C4-2B (cell line): ENCODE measurements around the gene CNTNAP5.

Experiments
- ZFX ChIP-seq: fragments of 450-650 bp; IDR thresholded peaks from 2 replicates; pipeline ENCODE4 v1.6.1; 2017
- TF ChIP-seq, protein P1 (sequence below): fragments of 450-650 bp; conservative IDR thresholded peaks from 2 replicates; pipeline ENCODE4 v1.5.1; 2017; ENCODE audit warnings: mild to moderate bottlenecking

DNA sequence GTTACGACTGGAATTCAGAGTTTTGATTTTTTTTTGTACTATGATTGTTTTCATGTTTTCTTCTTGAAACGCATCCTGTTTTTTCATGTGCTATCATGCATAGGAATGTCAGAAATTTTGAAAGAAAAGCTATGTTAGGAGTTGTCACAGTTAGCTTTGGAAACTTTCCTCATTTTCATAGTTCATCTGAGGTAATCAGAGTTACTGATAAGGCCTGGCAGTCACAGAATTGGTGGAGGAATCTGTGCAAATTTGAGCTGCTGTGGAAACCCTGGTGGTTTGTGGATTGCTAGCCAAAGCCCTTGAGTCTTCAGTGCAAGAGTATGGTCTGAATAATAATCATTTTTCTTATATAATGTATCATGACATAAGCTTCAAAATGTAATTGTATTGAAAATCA, 401.0 kb downstream of the CNTNAP5 start:
- TF ChIP-seq, protein P1, sequence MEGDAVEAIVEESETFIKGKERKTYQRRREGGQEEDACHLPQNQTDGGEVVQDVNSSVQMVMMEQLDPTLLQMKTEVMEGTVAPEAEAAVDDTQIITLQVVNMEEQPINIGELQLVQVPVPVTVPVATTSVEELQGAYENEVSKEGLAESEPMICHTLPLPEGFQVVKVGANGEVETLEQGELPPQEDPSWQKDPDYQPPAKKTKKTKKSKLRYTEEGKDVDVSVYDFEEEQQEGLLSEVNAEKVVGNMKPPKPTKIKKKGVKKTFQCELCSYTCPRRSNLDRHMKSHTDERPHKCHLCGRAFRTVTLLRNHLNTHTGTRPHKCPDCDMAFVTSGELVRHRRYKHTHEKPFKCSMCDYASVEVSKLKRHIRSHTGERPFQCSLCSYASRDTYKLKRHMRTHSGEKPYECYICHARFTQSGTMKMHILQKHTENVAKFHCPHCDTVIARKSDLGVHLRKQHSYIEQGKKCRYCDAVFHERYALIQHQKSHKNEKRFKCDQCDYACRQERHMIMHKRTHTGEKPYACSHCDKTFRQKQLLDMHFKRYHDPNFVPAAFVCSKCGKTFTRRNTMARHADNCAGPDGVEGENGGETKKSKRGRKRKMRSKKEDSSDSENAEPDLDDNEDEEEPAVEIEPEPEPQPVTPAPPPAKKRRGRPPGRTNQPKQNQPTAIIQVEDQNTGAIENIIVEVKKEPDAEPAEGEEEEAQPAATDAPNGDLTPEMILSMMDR, result no peak
- no peak for TF ChIP-seq ZFX
